Gastrocnemius medialis (tissue), 4 donors: ENCODE data around the gene CACNA2D1.

Experiments used
- CTCF ChIP-seq, 5 experiments: fragments of 450-650 bp in 3 of 5; fragments of 200-600 bp in 2 of 5; sonication (generic) in 2 of 5; IDR thresholded peaks in 4 of 5; conservative IDR thresholded peaks in 1 of 5; 1 replicate in 4 of 5; 2 replicates in 1 of 5; pipeline ENCODE4 v1.5.1; 2016 to 2019; ENCODE audit warnings: antibody characterized with exemption in 5 of 5, mild to moderate bottlenecking in 3 of 5, moderate library complexity in 3 of 5
- POLR2A ChIP-seq, 2 donors: fragments of 450-650 bp; IDR thresholded peaks; one replicate each; pipeline ENCODE4 v1.6.1; 2017; ENCODE audit warnings: antibody characterized with exemption in 2 of 2, mild to moderate bottlenecking in 2 of 2, moderate library complexity in 2 of 2

GRCh38 chr7:81949306-81949705, 494.3 kb downstream of the CACNA2D1 start:
- TF ChIP-seq CTCF (IDR thresholded peaks at IDR 0.05 in 4 of 5, conservative IDR thresholded peaks at IDR 0.05 in 1 of 5) (no peak), POLR2A (IDR thresholded peaks at IDR 0.05) (no peak)
